Vagina (tissue), 2 donors: ENCODE results near the gene FAM131B. TPM values are rescaled to one million over a fixed set of nuclear protein-coding genes. Genes with fewer than 3 reads are reported as not detected.

Experiments used
- DNase-seq, 2 donors: peaks; one replicate each; pipeline ENCODE4 v3.0.0-alpha.2; 2017; ENCODE audit errors: extremely low spot score in 2 of 2
- H3K27ac ChIP-seq: fragments of 200-600 bp; sonication (generic); one replicate; pipeline ENCODE4 v1.5.1; 2019
- H3K27me3 ChIP-seq: fragments of 200-600 bp; sonication (generic); one replicate; pipeline ENCODE4 v1.5.1; 2019
- H3K36me3 ChIP-seq, 2 donors: fragments of 200-600 bp; sonication (generic); one replicate each; pipeline ENCODE4 v1.5.1; 2017 to 2019
- H3K4me1 ChIP-seq: fragments of 200-600 bp; sonication (generic); one replicate; pipeline ENCODE4 v1.5.1; 2019
- H3K4me3 ChIP-seq, 2 donors: fragments of 200-600 bp; sonication (generic); 1 replicate in 1 of 2; 2 replicates in 1 of 2; pipeline ENCODE4 v1.5.1; 2016 to 2019
- H3K9me3 ChIP-seq: fragments of 200-600 bp; sonication (generic); one replicate; pipeline ENCODE4 v1.5.1; 2019
- CTCF ChIP-seq, 3 experiments: fragments of 450-650 bp in 2 of 3; fragments of 200-600 bp in 1 of 3; sonication (generic) in 1 of 3; IDR thresholded peaks; one replicate each; pipeline ENCODE4 v1.5.1; 2017 to 2019; ENCODE audit warnings: antibody characterized with exemption in 3 of 3, mild to moderate bottlenecking in 2 of 3, moderate library complexity in 2 of 3
- POLR2A ChIP-seq, 2 donors: fragments of 450-650 bp; IDR thresholded peaks; one replicate each; pipeline ENCODE4 v1.6.1; 2017; ENCODE audit warnings: antibody characterized with exemption in 2 of 2, mild to moderate bottlenecking in 2 of 2, moderate library complexity in 2 of 2
- POLR2AphosphoS5 ChIP-seq, 2 donors: sonication (generic); formaldehyde crosslinking; IDR thresholded peaks; one replicate each; pipeline ENCODE4 v1.9.0; 2017; ENCODE audit warnings: antibody characterized with exemption in 2 of 2, mild to moderate bottlenecking in 2 of 2, low read depth in 1 of 2; ENCODE audit not compliant: insufficient read depth in 1 of 2
- intact Hi-C: fragments of 100-400 bp; cut with DNase I; formaldehyde crosslinking; loops from one replicate; pipeline ENCODE4 v1.15.1; 2023
- total RNA-seq: library from RNA; depleted of rRNA; stranded (reverse); fragments of >200 nt; gene quantifications from one replicate; pipeline ENCODE4 v1.2.3, GENCODE V29; 2016

Gene FAM131B
- total RNA-seq, 1 donor from 2014 or later = 1.5 TPM

- TF ChIP-seq POLR2A (IDR thresholded peaks at IDR 0.05) (no peak), POLR2AphosphoS5 (IDR thresholded peaks at IDR 0.05; ENCODE audit: insufficient read depth in 1 of 2, low read depth in 1 of 2) (no peak), CTCF (IDR thresholded peaks at IDR 0.05) (no peak)
- DNase-seq = no peak
- Histone ChIP-seq H3K27ac (no peak overlapping the region), H3K27me3 (no peaks in the 10 kb centered on the region), H3K4me3 (no peak overlapping the region), H3K36me3 (no peaks in the 10 kb centered on the region), H3K4me1 (peaks cover 4% of the 10 kb centered on the region), H3K9me3 (no peaks in the 10 kb centered on the region)
- intact Hi-C loops = no loop called here
These were observed 6.0 kb downstream of the FAM131B start for GRCh38 chr7:143356414-143357050.

- TF ChIP-seq CTCF (IDR thresholded peaks at IDR 0.05) = no peak
- TF ChIP-seq POLR2AphosphoS5 (IDR thresholded peaks at IDR 0.05; ENCODE audit: insufficient read depth in 1 of 2, low read depth in 1 of 2) = no peak
- no peak for TF ChIP-seq POLR2A (IDR thresholded peaks at IDR 0.05)
- Histone ChIP-seq H3K27me3 (no peaks in the 10 kb centered on the region), H3K36me3 (no peaks in the 10 kb centered on the region), H3K4me3 (no peak overlapping the region), H3K9me3 (no peaks in the 10 kb centered on the region), H3K27ac (no peak overlapping the region), H3K4me1 (no peaks in the 10 kb centered on the region)
- DNase-seq = no peak
- intact Hi-C loops = no loop called here
These were observed 6.8 kb downstream of the FAM131B start for GRCh38 chr7:143355450-143356385.

GRCh38 chr7:143354965-143355364, 7.5 kb downstream of the FAM131B start:
- DNase-seq = no peak
- TF ChIP-seq POLR2AphosphoS5 (IDR thresholded peaks at IDR 0.05; ENCODE audit: insufficient read depth in 1 of 2, low read depth in 1 of 2) (no peak), POLR2A (IDR thresholded peaks at IDR 0.05) (no peak), CTCF (IDR thresholded peaks at IDR 0.05) (no peak)
- H3K4me3 ChIP-seq = no peak overlapping the region
- H3K27me3 ChIP-seq = no peaks in the 10 kb centered on the region
- no peak overlapping the region for H3K27ac ChIP-seq
- no peaks in the 10 kb centered on the region for H3K9me3 ChIP-seq
- intact Hi-C loops = no loop called here
- no peaks in the 10 kb centered on the region for H3K4me1 ChIP-seq
- H3K36me3 ChIP-seq = no peaks in the 10 kb centered on the region

GRCh38 chr7:143354376-143354775, 8.1 kb downstream of the FAM131B start:
- H3K4me3 ChIP-seq = no peak overlapping the region
- H3K27me3 ChIP-seq = no peaks in the 10 kb centered on the region
- DNase-seq = no peak
- intact Hi-C loops = no loop called here
- no peaks in the 10 kb centered on the region for H3K36me3 ChIP-seq
- no peak overlapping the region for H3K27ac ChIP-seq
- H3K4me1 ChIP-seq = no peaks in the 10 kb centered on the region
- no peaks in the 10 kb centered on the region for H3K9me3 ChIP-seq
- TF ChIP-seq CTCF (IDR thresholded peaks at IDR 0.05) (no peak), POLR2AphosphoS5 (IDR thresholded peaks at IDR 0.05; ENCODE audit: insufficient read depth in 1 of 2, low read depth in 1 of 2) (no peak), POLR2A (IDR thresholded peaks at IDR 0.05) (no peak)
